Skeletal muscle tissue (tissue), 4 donors: ENCODE results near the gene PCDHB11. TPM values are rescaled to one million over a fixed set of nuclear protein-coding genes. Genes with fewer than 3 reads are reported as not detected.
A peak's percentile ranks its signal among the peaks of the same experiment; 100 is the strongest.
"Not testable (repeated sequence)": the region's sequence is repeated elsewhere in the genome, so short reads cannot be mapped to it uniquely, and the experiment has no call there.

Experiments used
- H3K27ac ChIP-seq: one replicate; pipeline ENCODE4 v1.7.0; 2013; ENCODE audit warnings: mild to moderate bottlenecking, low read depth, low read length, inconsistent platforms
- H3K27me3 ChIP-seq, 3 donors: one replicate each; pipeline ENCODE4 v1.7.0; 2013; ENCODE audit warnings: low read length in 3 of 3; ENCODE audit not compliant: control insufficient read depth in 3 of 3, insufficient read depth in 3 of 3
- H3K36me3 ChIP-seq, 3 donors: one replicate each; pipeline ENCODE4 v1.7.0; 2013; ENCODE audit warnings: low read length in 3 of 3; ENCODE audit not compliant: control insufficient read depth in 3 of 3, insufficient read depth in 3 of 3
- H3K4me1 ChIP-seq, 3 donors: one replicate each; pipeline ENCODE4 v1.7.0; 2013; ENCODE audit warnings: low read length in 3 of 3, mild to moderate bottlenecking in 3 of 3; ENCODE audit not compliant: control insufficient read depth in 3 of 3, insufficient read depth in 3 of 3
- H3K4me3 ChIP-seq, 3 donors: one replicate each; pipeline ENCODE4 v1.7.0; 2013; ENCODE audit warnings: low read length in 3 of 3
- H3K9ac ChIP-seq, 3 donors: one replicate each; pipeline ENCODE4 v1.7.0; 2013; ENCODE audit warnings: low read length in 3 of 3, mild to moderate bottlenecking in 3 of 3, moderate library complexity in 2 of 3, low read depth in 1 of 3
- H3K9me3 ChIP-seq, 3 donors: one replicate each; pipeline ENCODE4 v1.7.0; 2013; ENCODE audit warnings: low read length in 3 of 3; ENCODE audit not compliant: control insufficient read depth in 3 of 3
- total RNA-seq: library from RNA; depleted of rRNA; stranded (reverse); fragments of >200 nt; gene quantifications from one replicate; pipeline ENCODE4 v1.2.3, GENCODE V29; 2014
- donor health status: Osteomylitis.

Gene PCDHB11
- total RNA-seq, 1 donor from 2014 or later: 4.2 TPM

DNA sequence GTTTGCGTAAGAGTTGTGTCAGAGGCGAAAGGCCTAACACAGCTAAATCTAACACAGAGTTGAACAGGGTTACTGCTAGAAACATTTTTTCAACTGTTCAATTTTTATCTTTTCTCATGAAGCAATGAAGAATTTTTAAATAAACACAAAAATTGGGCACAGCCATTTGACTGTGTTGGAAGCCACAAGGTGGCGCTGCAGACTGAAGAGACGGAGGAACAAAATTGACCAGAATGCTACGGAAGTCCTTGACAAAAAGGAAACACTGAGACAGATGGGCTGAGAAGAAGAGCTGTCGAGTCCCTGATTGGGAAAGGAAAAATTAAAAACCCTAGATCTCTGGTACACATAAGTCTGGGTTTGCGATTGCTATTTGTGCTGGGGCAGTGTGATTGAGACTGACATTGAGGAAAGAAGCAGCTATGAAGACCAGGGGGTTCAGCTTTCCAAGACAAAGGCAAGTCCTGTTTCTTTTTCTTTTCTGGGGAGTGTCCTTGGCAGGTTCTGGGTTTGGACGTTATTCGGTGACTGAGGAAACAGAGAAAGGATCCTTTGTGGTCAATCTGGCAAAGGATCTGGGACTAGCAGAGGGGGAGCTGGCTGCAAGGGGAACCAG lies 12.4 kb upstream of the PCDHB11 start, which contains the start of gene PCDHB9:
PCDHB9 (plus strand) TSS at position 265 of the 616 bp plus-strand sequence; CDS start at position 423, 158 bp downstream.
- Histone ChIP-seq H3K4me3 (peak within 1 kb of the TSS in 1 of 3 donors; percentile 23), H3K36me3 (no peaks in the 10 kb centered on the region), H3K4me1 (no peaks in the 10 kb centered on the region), H3K27me3 (no peaks in the 10 kb centered on the region), H3K27ac (no peak within 1 kb of the TSS), H3K9me3 (peaks cover 3 to 11% (median 6%) of the 10 kb centered on the region in 3 donors), H3K9ac (no peak within 1 kb of the TSS)

GRCh38 chr5:141188682-141189081 lies 10.7 kb upstream of the PCDHB11 start:
- H3K27ac ChIP-seq, H3K36me3 ChIP-seq, H3K27me3 ChIP-seq, H3K9ac ChIP-seq, H3K4me1 ChIP-seq, H3K4me3 ChIP-seq, H3K9me3 ChIP-seq: not testable (repeated sequence)

GRCh38 chr5:141189131-141189530 lies 10.3 kb upstream of the PCDHB11 start:
- H3K27me3 ChIP-seq, H3K4me1 ChIP-seq, H3K9ac ChIP-seq, H3K27ac ChIP-seq, H3K36me3 ChIP-seq, H3K4me3 ChIP-seq, H3K9me3 ChIP-seq: not testable (repeated sequence)

DNA sequence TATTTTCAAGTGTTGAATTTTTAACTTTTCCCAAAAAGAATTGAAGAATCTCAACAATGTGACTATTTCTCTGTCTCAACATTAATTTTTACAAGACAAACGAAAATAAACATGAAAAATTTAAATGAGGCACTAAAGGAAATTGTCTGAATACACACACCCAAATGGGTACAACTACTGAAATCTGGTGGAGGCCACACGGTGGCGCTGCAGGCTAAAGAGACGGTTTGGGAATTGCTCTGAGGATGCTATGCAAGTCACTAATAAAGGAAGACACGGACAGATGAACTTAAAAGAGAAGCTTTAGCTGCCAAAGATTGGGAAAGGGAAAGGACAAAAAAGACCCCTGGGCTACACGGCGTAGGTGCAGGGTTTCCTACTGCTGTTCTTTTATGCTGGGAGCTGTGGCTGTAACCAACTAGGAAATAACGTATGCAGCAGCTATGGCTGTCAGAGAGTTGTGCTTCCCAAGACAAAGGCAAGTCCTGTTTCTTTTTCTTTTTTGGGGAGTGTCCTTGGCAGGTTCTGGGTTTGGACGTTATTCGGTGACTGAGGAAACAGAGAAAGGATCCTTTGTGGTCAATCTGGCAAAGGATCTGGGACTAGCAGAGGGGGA lies 7.2 kb upstream of the PCDHB11 start, which contains the start of gene PCDHB10:
PCDHB10 (plus strand) TSS at position 244 of the 616 bp plus-strand sequence; CDS start at position 444, 200 bp downstream.
- H3K27me3 ChIP-seq: peaks cover 0 to 2% (median 0%) of the 10 kb centered on the region in 3 donors
- peaks cover 0 to 10% (median 3%) of the 10 kb centered on the region in 3 donors for H3K9me3 ChIP-seq
- no peaks in the 10 kb centered on the region for H3K36me3 ChIP-seq
- H3K4me3 ChIP-seq: peak within 1 kb of the TSS in 1 of 3 donors; percentile 35
- no peak within 1 kb of the TSS for H3K27ac ChIP-seq
- H3K9ac ChIP-seq: no peak within 1 kb of the TSS
- H3K4me1 ChIP-seq: no peaks in the 10 kb centered on the region

GRCh38 chr5:141194332-141194731 lies 5.1 kb upstream of the PCDHB11 start:
- H3K27me3 ChIP-seq: not testable (repeated sequence)
- H3K9me3 ChIP-seq: peaks cover 3 to 16% (median 15%) of the 10 kb centered on the region in 3 donors

GRCh38 chr5:141196363-141196762 lies 3.1 kb upstream of the PCDHB11 start:
- Histone ChIP-seq H3K4me3 (no peak overlapping the region), H3K9me3 (peaks cover 7 to 22% (median 15%) of the 10 kb centered on the region in 3 donors)

More at GRCh38 chr5:141194332-141194731, 5.1 kb upstream of the PCDHB11 start:
- H3K9ac ChIP-seq, H3K4me1 ChIP-seq, H3K36me3 ChIP-seq, H3K27ac ChIP-seq, H3K4me3 ChIP-seq: not testable (repeated sequence)

DNA sequence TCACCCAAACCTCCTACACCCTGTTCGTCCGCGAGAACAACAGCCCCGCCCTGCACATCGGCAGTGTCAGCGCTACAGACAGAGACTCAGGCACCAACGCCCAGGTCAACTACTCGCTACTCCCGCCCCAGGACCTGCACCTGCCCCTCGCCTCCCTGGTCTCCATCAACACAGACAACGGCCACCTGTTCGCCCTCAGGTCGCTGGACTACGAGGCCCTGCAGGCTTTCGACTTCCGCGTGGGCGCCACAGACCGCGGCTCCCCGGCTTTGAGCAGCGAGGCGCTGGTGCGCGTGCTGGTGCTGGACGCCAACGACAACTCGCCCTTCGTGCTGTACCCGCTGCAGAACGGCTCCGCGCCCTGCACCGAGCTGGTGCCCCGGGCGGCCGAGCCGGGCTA lies 1.7 kb downstream of the PCDHB11 start:
- peaks cover 7 to 15% (median 13%) of the 10 kb centered on the region in 3 donors for H3K9me3 ChIP-seq
- not testable (repeated sequence) for H3K4me1 ChIP-seq, H3K27me3 ChIP-seq, H3K27ac ChIP-seq, H3K4me3 ChIP-seq, H3K36me3 ChIP-seq, H3K9ac ChIP-seq

More at GRCh38 chr5:141196363-141196762, 3.1 kb upstream of the PCDHB11 start:
- H3K27me3 ChIP-seq: peaks cover 0 to 4% (median 2%) of the 10 kb centered on the region in 3 donors
- no peaks in the 10 kb centered on the region for H3K36me3 ChIP-seq
- no peak overlapping the region for H3K27ac ChIP-seq
- no peak overlapping the region for H3K9ac ChIP-seq
- H3K4me1 ChIP-seq: no peaks in the 10 kb centered on the region

DNA sequence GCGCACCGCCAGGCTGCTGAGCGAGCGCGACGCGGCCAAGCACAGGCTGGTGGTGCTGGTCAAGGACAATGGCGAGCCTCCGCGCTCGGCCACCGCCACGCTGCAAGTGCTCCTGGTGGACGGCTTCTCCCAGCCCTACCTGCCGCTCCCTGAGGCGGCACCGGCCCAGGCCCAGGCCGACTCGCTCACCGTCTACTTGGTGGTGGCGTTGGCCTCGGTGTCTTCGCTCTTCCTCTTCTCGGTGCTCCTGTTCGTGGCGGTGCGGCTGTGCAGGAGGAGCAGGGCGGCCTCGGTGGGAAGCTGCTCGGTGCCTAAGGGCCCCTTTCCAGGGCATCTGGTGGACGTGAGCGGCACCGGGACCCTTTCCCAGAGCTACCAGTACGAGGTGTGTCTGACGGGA lies 2.2 kb downstream of the PCDHB11 start:
- H3K9me3 ChIP-seq: peaks cover 7 to 17% (median 14%) of the 10 kb centered on the region in 3 donors
- not testable (repeated sequence) for H3K36me3 ChIP-seq, H3K4me3 ChIP-seq, H3K27me3 ChIP-seq, H3K9ac ChIP-seq, H3K4me1 ChIP-seq, H3K27ac ChIP-seq

GRCh38 chr5:141208478-141208877 lies 9.1 kb downstream of the PCDHB11 start, which contains the start of gene PCDHB12:
TSS of gene PCDHB12 (plus strand) at chr5:141208719. CDS start at chr5:141208908, 189 bp downstream.
- peak within 1 kb of the TSS in 1 of 3 donors; percentile 55 for H3K4me3 ChIP-seq
- H3K4me1 ChIP-seq: no peaks in the 10 kb centered on the region
- no peak within 1 kb of the TSS for H3K27ac ChIP-seq
- H3K27me3 ChIP-seq: peaks cover 0 to 4% (median 0%) of the 10 kb centered on the region in 3 donors
- no peaks in the 10 kb centered on the region for H3K36me3 ChIP-seq
- peaks cover 0 to 23% (median 9%) of the 10 kb centered on the region in 3 donors for H3K9me3 ChIP-seq
- no peak within 1 kb of the TSS for H3K9ac ChIP-seq

DNA sequence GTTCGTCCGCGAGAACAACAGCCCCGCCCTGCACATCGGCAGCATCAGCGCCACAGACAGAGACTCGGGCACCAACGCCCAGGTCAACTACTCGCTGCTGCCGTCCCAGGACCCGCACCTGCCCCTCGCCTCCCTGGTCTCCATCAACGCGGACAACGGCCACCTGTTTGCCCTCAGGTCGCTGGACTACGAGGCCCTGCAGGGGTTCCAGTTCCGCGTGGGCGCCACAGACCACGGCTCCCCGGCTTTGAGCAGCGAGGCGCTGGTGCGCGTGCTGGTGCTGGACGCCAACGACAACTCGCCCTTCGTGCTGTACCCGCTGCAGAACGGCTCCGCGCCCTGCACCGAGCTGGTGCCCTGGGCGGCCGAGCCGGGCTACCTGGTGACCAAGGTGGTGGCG lies 10.9 kb downstream of the PCDHB11 start:
- H3K27me3 ChIP-seq, H3K36me3 ChIP-seq, H3K9ac ChIP-seq, H3K4me1 ChIP-seq, H3K27ac ChIP-seq, H3K4me3 ChIP-seq: not testable (repeated sequence)
- H3K9me3 ChIP-seq: peaks cover 4 to 27% (median 9%) of the 10 kb centered on the region in 3 donors
